Hypothalamus (tissue), 51 donors: ENCODE measurements around the gene ADORA2B.
"Not testable (repeated sequence)": the region's sequence is repeated elsewhere in the genome, so short reads cannot be mapped to it uniquely, and the experiment has no call there.

ENCODE experiments used
- DNase-seq, 51 donors: peaks; one replicate each; lab custom pipeline; 2025; lab: John Stamatoyannopoulos, UW

The ADORA2B gene

GRCh38 chr17:15921640-15922039 is 23.3 kb upstream of the ADORA2B start:
- no peak for DNase-seq

GRCh38 chr17:15922586-15922985 is 22.3 kb upstream of the ADORA2B start:
- DNase-seq = no peak

GRCh38 chr17:15926039-15926740 is 18.7 kb upstream of the ADORA2B start:
- DNase-seq = no peak

GRCh38 chr17:15928286-15928785 is 16.6 kb upstream of the ADORA2B start:
- no peak for DNase-seq

- no peak for DNase-seq
Measured at GRCh38 chr17:15929941-15930340, 15.0 kb upstream of the ADORA2B start.

- DNase-seq = no peak
Measured at GRCh38 chr17:15930426-15930825, 14.5 kb upstream of the ADORA2B start.

- no peak for DNase-seq
Measured at GRCh38 chr17:15931394-15931793, 13.5 kb upstream of the ADORA2B start.

GRCh38 chr17:15934866-15935265 is 10.1 kb upstream of the ADORA2B start:
- no peak for DNase-seq

GRCh38 chr17:15935891-15936290 is 9.0 kb upstream of the ADORA2B start:
- DNase-seq = no peak

- not testable (repeated sequence) for DNase-seq
Measured at GRCh38 chr17:15936481-15936880, 8.4 kb upstream of the ADORA2B start.

- DNase-seq = no peak
Measured at GRCh38 chr17:15941781-15942180, 3.1 kb upstream of the ADORA2B start.

GRCh38 chr17:15942207-15942833 is 2.6 kb upstream of the ADORA2B start:
- DNase-seq = no peak

- no peak for DNase-seq
Measured at GRCh38 chr17:15943971-15944758, 765 bp upstream of the ADORA2B start.

- no peak for DNase-seq
Measured at GRCh38 chr17:15945527-15946191, 729 bp downstream of the ADORA2B start.

GRCh38 chr17:15946611-15947120 is 1.7 kb downstream of the ADORA2B start:
- no peak for DNase-seq

GRCh38 chr17:15947271-15947670 is 2.3 kb downstream of the ADORA2B start:
- DNase-seq = no peak

GRCh38 chr17:15947976-15948752 is 3.2 kb downstream of the ADORA2B start:
- no peak for DNase-seq

GRCh38 chr17:15951368-15952047 is 6.6 kb downstream of the ADORA2B start:
- no peak for DNase-seq

- DNase-seq = no peak
Measured at GRCh38 chr17:15952048-15952532, 7.2 kb downstream of the ADORA2B start.
